Measurements from ENCODE around the gene TMEM150A. TPM values are rescaled to one million over a fixed set of nuclear protein-coding genes. Genes with fewer than 3 reads are reported as not detected.
"Not testable (repeated sequence)": the region's sequence is repeated elsewhere in the genome, so short reads cannot be mapped to it uniquely, and the experiment has no call there.

Gene TMEM150A
- total RNA-seq, 1 donor from 2014 or later = 15.0 TPM

- Mint-ChIP-seq H3K9me3 (no peaks in the 10 kb centered on the region), H3K4me1 (peaks cover 36% of the 10 kb centered on the region), H3K27me3 (no peaks in the 10 kb centered on the region), H3K27ac (peak overlapping the region; percentile 97), H3K36me3 (ENCODE audit: low read depth) (peaks cover 42% of the 10 kb centered on the region), H3K4me3 (peak overlapping the region; percentile 99)
- TF ChIP-seq CTCF (IDR thresholded peaks at IDR 0.05) = no peak
- ChIA-PET CTCF (no interaction called here), POLR2A (interaction anchor here (0.5 to 6.8 kb wide), 19 partner anchors 10 to 510 kb away, joined by 3 to 59 read pairs (median 6); partner anchors contain the start of genes C2orf68, ELMOD3, GGCX and MAT2A)
- intact Hi-C loops (cut with micrococcal nuclease) = no loop called here
- ATAC-seq (ENCODE audit: low read depth) (peak; percentile 12), DNase-seq (no peak)
Observed at GRCh38 chr2:85596026-85596333, 6.5 kb downstream of the TMEM150A start.

- Mint-ChIP-seq H3K9me3 (no peaks in the 10 kb centered on the region), H3K27me3 (no peaks in the 10 kb centered on the region), H3K27ac (peak within 1 kb of the TSS; percentile 97), H3K36me3 (ENCODE audit: low read depth) (peaks cover 42% of the 10 kb centered on the region), H3K4me3 (peak within 1 kb of the TSS; percentile 99), H3K4me1 (peaks cover 36% of the 10 kb centered on the region)
- DNase-seq (peak; percentile 71), ATAC-seq (ENCODE audit: low read depth) (peak; percentile 99)
- CTCF ChIA-PET = interaction anchor here (1.5 kb wide), 1 partner anchor 16 kb away, joined by 4 read pairs; the partner anchor contains the start of gene C2orf68
- intact Hi-C loops (cut with micrococcal nuclease) = loop anchor here (1.0 kb wide), 5 partner anchors 11 to 177 kb away; partner anchors contain the start of genes GGCX, SH2D6, USP39 and VAMP5
- POLR2A ChIA-PET = interaction anchor here (0.5 to 6.8 kb wide), 24 partner anchors 7 to 846 kb away, joined by 3 to 59 read pairs (median 5); partner anchors contain the start of genes C2orf68, ELMOD3, GGCX and KDM3A
- no peak for TF ChIP-seq CTCF (IDR thresholded peaks at IDR 0.05)
Observed at GRCh38 chr2:85595301-85596025, 7.0 kb downstream of the TMEM150A start, which contains the start of gene RNF181. Gene RNF181 (plus strand): TSS chr2:85595745. CDS start chr2:85595764, 19 bp downstream.

- no peak for TF ChIP-seq CTCF (IDR thresholded peaks at IDR 0.05)
- ChIA-PET CTCF (interaction anchor here (1.5 kb wide), 1 partner anchor 17 kb away, joined by 4 read pairs; the partner anchor contains the start of gene C2orf68), POLR2A (interaction anchor here (0.9 to 6.8 kb wide), 21 partner anchors 8 to 846 kb away, joined by 3 to 59 read pairs (median 5); partner anchors contain the start of genes C2orf68, ELMOD3, GGCX and KDM3A)
- Mint-ChIP-seq H3K27me3 (no peaks in the 10 kb centered on the region), H3K9me3 (no peaks in the 10 kb centered on the region), H3K36me3 (ENCODE audit: low read depth) (peaks cover 42% of the 10 kb centered on the region), H3K27ac (peak overlapping the region; percentile 97), H3K4me3 (peak overlapping the region; percentile 99), H3K4me1 (peaks cover 36% of the 10 kb centered on the region)
- DNase-seq (no peak), ATAC-seq (ENCODE audit: low read depth) (no peak)
- intact Hi-C loops (cut with micrococcal nuclease) = loop anchor here (1.0 kb wide), 5 partner anchors 11 to 177 kb away; partner anchors contain the start of genes GGCX, SH2D6, USP39 and VAMP5
Observed at GRCh38 chr2:85594715-85595300, 7.7 kb downstream of the TMEM150A start.

GRCh38 chr2:85593023-85593422 is 9.5 kb downstream of the TMEM150A start:
- TF ChIP-seq CTCF (IDR thresholded peaks at IDR 0.05) = no peak
- ChIA-PET CTCF (no interaction called here), POLR2A (interaction anchor here (0.5 to 6.8 kb wide), 2 partner anchors 14 to 266 kb away, joined by 8 to 45 read pairs; partner anchors contain the start of gene VAMP8)
- peaks cover 28% of the 10 kb centered on the region for H3K36me3 Mint-ChIP-seq (ENCODE audit: low read depth)
- DNase-seq = no peak
- no peak overlapping the region for H3K27ac Mint-ChIP-seq
- no peaks in the 10 kb centered on the region for H3K9me3 Mint-ChIP-seq
- intact Hi-C loops (cut with micrococcal nuclease) = no loop called here
- H3K4me1 Mint-ChIP-seq = peaks cover 41% of the 10 kb centered on the region
- H3K27me3 Mint-ChIP-seq = no peaks in the 10 kb centered on the region
- H3K4me3 Mint-ChIP-seq = no peak overlapping the region
- ATAC-seq (ENCODE audit: low read depth) = no peak

GRCh38 chr2:85592299-85592698 is 10.2 kb downstream of the TMEM150A start:
- intact Hi-C loops (cut with micrococcal nuclease); H3K9me3 Mint-ChIP-seq; CTCF ChIA-PET; ATAC-seq (ENCODE audit: low read depth); DNase-seq; H3K27ac Mint-ChIP-seq; H3K4me3 Mint-ChIP-seq; H3K27me3 Mint-ChIP-seq: not testable (repeated sequence)
- peaks cover 21% of the 10 kb centered on the region for H3K36me3 Mint-ChIP-seq (ENCODE audit: low read depth)
- POLR2A ChIA-PET = interaction anchor here (0.6 to 6.8 kb wide), 2 partner anchors 7 to 13 kb away, joined by 3 to 45 read pairs; partner anchors contain the start of gene VAMP8
- H3K4me1 Mint-ChIP-seq = peaks cover 44% of the 10 kb centered on the region
